OCI-LY3 (cell line): ENCODE data around the gene DST.

Experiments used
- H2AFZ ChIP-seq: fragments of 200-600, 300-600 bp; shearing (Covaris generic); 2 replicates; pipeline ENCODE4 v1.6.0; 2014; ENCODE audit warnings: antibody characterized with exemption, low read depth, low read length
- H3K27ac ChIP-seq: fragments of 200-600, 300-600 bp; sonication (generic); 2 replicates; pipeline ENCODE4 v1.5.1; 2014; ENCODE audit warnings: mild to moderate bottlenecking, low read length, moderate library complexity, mixed read lengths
- H3K27me3 ChIP-seq: fragments of 200-600, 300-600 bp; sonication (generic); 2 replicates; pipeline ENCODE4 v1.6.1; 2014; ENCODE audit warnings: low read depth, low read length, mixed read lengths
- H3K36me3 ChIP-seq: fragments of 200-600, 300-600 bp; sonication (generic); replicated peaks from 2 replicates; pipeline ENCODE3; 2014; ENCODE audit warnings: low read depth, low read length, mixed read lengths
- H3K4me1 ChIP-seq: fragments of 300-600, 200-600 bp; sonication (generic); 2 replicates; pipeline ENCODE4 v1.6.1; 2014; ENCODE audit warnings: low read length, mixed read lengths
- H3K4me2 ChIP-seq: fragments of 200-600, 300-600 bp; sonication (generic); 2 replicates; pipeline ENCODE4 v1.6.1; 2014; ENCODE audit warnings: low read length, mixed read lengths
- H3K4me3 ChIP-seq: fragments of 300-600, 200-600 bp; sonication (generic); 2 replicates; pipeline ENCODE4 v1.5.1; 2014; ENCODE audit warnings: antibody characterized with exemption, mild to moderate bottlenecking, low read length, moderate library complexity
- H3K79me2 ChIP-seq: fragments of 300-600, 200-600 bp; shearing (Covaris generic); 2 replicates; pipeline ENCODE4 v1.6.1; 2014; ENCODE audit warnings: mild to moderate bottlenecking, low read length, mixed read lengths
- H3K9ac ChIP-seq: fragments of 300-600, 200-600 bp; shearing (Covaris generic); 2 replicates; pipeline ENCODE4 v1.6.0; 2014; ENCODE audit warnings: mild to moderate bottlenecking, low read length, moderate library complexity
- H3K9me3 ChIP-seq: fragments of 200-600, 300-600 bp; shearing (Covaris generic); 2 replicates; pipeline ENCODE4 v1.6.1; 2014; ENCODE audit warnings: low read length, mixed read lengths; ENCODE audit not compliant: insufficient read depth
- H4K20me1 ChIP-seq: fragments of 200-600, 300-600 bp; sonication (generic); 2 replicates; pipeline ENCODE4 v1.6.1; 2016; ENCODE audit warnings: low read length, mixed read lengths; ENCODE audit not compliant: insufficient read depth
- CTCF ChIP-seq: fragments of 200-600, 300-600 bp; sonication (generic); IDR thresholded peaks from 2 replicates; pipeline ENCODE4 v1.5.1; 2014; ENCODE audit warnings: antibody characterized with exemption, low read length, low read depth
- EZH2phosphoT487 ChIP-seq: fragments of 200-600 bp; shearing (Covaris generic); IDR thresholded peaks from 2 replicates; pipeline ENCODE4 v1.6.1; 2018; ENCODE audit warnings: antibody characterized with exemption, mixed run types, low read depth

The DST gene

GRCh38 chr6:56550301-56550700 lies 92.4 kb downstream of the DST start:
- H3K9ac ChIP-seq = no peak overlapping the region
- H4K20me1 ChIP-seq = no peaks in the 10 kb centered on the region
- no peaks in the 10 kb centered on the region for H3K36me3 ChIP-seq
- no peak overlapping the region for H3K27ac ChIP-seq
- no peaks in the 10 kb centered on the region for H3K79me2 ChIP-seq
- no peaks in the 10 kb centered on the region for H3K27me3 ChIP-seq
- no peaks in the 10 kb centered on the region for H3K9me3 ChIP-seq
- TF ChIP-seq CTCF (no peak), EZH2phosphoT487 (no peak)
- peak overlapping the region; percentile 4; the same call in 1 of the 2 replicates for H3K4me2 ChIP-seq
- H2AFZ ChIP-seq = no peak overlapping the region
- no peak overlapping the region for H3K4me3 ChIP-seq
- H3K4me1 ChIP-seq = peaks cover 10% of the 10 kb centered on the region

DNA sequence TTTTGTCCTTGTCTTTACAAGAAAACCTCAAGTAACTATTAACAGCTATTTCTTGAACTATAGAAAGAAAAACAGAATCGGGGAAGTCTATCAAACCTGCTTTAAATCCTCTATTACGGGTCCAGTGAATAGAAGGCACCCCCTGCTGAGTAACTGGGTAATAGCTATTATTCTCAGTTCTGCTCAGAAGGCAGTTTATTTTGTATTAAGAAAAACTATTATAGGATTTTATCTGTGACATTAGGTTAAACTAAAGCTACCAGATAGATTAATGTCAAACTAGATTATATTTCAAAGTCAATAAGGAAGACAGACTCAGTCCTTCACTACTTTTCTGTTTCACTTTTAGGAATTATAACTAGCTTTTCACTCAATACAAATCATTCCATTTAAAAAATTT lies 93.7 kb downstream of the DST start:
- TF ChIP-seq CTCF (peak; percentile 81), EZH2phosphoT487 (no peak)
- no peaks in the 10 kb centered on the region for H3K27me3 ChIP-seq
- no peak overlapping the region for H2AFZ ChIP-seq
- H3K9me3 ChIP-seq = no peaks in the 10 kb centered on the region
- no peaks in the 10 kb centered on the region for H3K79me2 ChIP-seq
- H3K36me3 ChIP-seq = no peaks in the 10 kb centered on the region
- peak overlapping the region; percentile 44 for H3K4me3 ChIP-seq
- H4K20me1 ChIP-seq = no peaks in the 10 kb centered on the region
- no peak overlapping the region for H3K27ac ChIP-seq
- H3K4me1 ChIP-seq = peaks cover 10% of the 10 kb centered on the region
- H3K9ac ChIP-seq = no peak overlapping the region
- peak overlapping the region; percentile 64 for H3K4me2 ChIP-seq

GRCh38 chr6:56547687-56548086 lies 95.0 kb downstream of the DST start:
- Histone ChIP-seq H3K4me3 (no peak overlapping the region), H3K9me3 (no peaks in the 10 kb centered on the region), H3K4me2 (no peak overlapping the region), H3K36me3 (no peaks in the 10 kb centered on the region), H3K27ac (no peak overlapping the region), H3K79me2 (no peaks in the 10 kb centered on the region), H4K20me1 (no peaks in the 10 kb centered on the region), H3K27me3 (no peaks in the 10 kb centered on the region), H3K9ac (no peak overlapping the region), H3K4me1 (peaks cover 10% of the 10 kb centered on the region), H2AFZ (no peak overlapping the region)
- TF ChIP-seq EZH2phosphoT487 (no peak), CTCF (no peak)

GRCh38 chr6:56542364-56543331 lies 100.0 kb downstream of the DST start:
- Histone ChIP-seq H3K27me3 (no peaks in the 10 kb centered on the region), H3K4me1 (peaks cover 19% of the 10 kb centered on the region), H3K79me2 (no peaks in the 10 kb centered on the region), H3K9me3 (no peaks in the 10 kb centered on the region), H4K20me1 (no peaks in the 10 kb centered on the region), H3K9ac (no peak overlapping the region), H3K27ac (no peak overlapping the region), H2AFZ (no peak overlapping the region), H3K4me2 (no peak overlapping the region), H3K4me3 (no peak overlapping the region), H3K36me3 (no peaks in the 10 kb centered on the region)
- no peak for TF ChIP-seq EZH2phosphoT487
- TF ChIP-seq CTCF = no peak
